ENCODE data around the gene NFE2.
A peak's percentile ranks its signal among the peaks of the same experiment; 100 is the strongest.
"Not testable (repeated sequence)": the region's sequence is repeated elsewhere in the genome, so short reads cannot be mapped to it uniquely, and the experiment has no call there.

The NFE2 gene

GRCh38 chr12:54281261-54281638, 19.6 kb downstream of the NFE2 start:
- DNase-seq = not testable (repeated sequence)

- DNase-seq = peak; percentile 97 to 98
Observed at GRCh38 chr12:54280468-54281260, 20.2 kb downstream of the NFE2 start, which contains the start of gene HNRNPA1. Gene HNRNPA1 (plus strand): TSS chr12:54280726. CDS start chr12:54280808, 82 bp downstream.

- peak; percentile 98 to 99 for DNase-seq
Observed at GRCh38 chr12:54279632-54280467, 21.0 kb downstream of the NFE2 start, which contains the start of gene CBX5. Gene CBX5 (minus strand): TSS chr12:54280122. CDS start chr12:54257650, 22,472 bp downstream.

GRCh38 chr12:54279227-54279631, 21.6 kb downstream of the NFE2 start:
- no peak for DNase-seq

GRCh38 chr12:54277823-54278276, 23.0 kb downstream of the NFE2 start:
- DNase-seq = no peak

- DNase-seq = no peak
Observed at GRCh38 chr12:54276368-54276767, 24.4 kb downstream of the NFE2 start.

- DNase-seq = no peak
Observed at GRCh38 chr12:54273981-54274380, 26.8 kb downstream of the NFE2 start.

- no peak for DNase-seq
Observed at GRCh38 chr12:54272214-54272613, 28.6 kb downstream of the NFE2 start.

GRCh38 chr12:54270345-54270744, 30.5 kb downstream of the NFE2 start:
- DNase-seq = no peak

GRCh38 chr12:54266852-54267251, 34.0 kb downstream of the NFE2 start:
- no peak for DNase-seq

- no peak for DNase-seq
Observed at GRCh38 chr12:54265364-54265812, 35.4 kb downstream of the NFE2 start.

- no peak for DNase-seq
Observed at GRCh38 chr12:54262403-54262925, 38.4 kb downstream of the NFE2 start.

GRCh38 chr12:54261815-54262402, 38.9 kb downstream of the NFE2 start:
- DNase-seq = no peak

GRCh38 chr12:54259194-54260011, 41.4 kb downstream of the NFE2 start:
- peak; percentile 36 to 75 for DNase-seq

GRCh38 chr12:54258201-54258681, 42.6 kb downstream of the NFE2 start:
- no peak for DNase-seq

- no peak for DNase-seq
Observed at GRCh38 chr12:54257332-54257731, 43.5 kb downstream of the NFE2 start.

- no peak for DNase-seq
Observed at GRCh38 chr12:54253240-54253639, 47.6 kb downstream of the NFE2 start.

- DNase-seq = no peak
Observed at GRCh38 chr12:54251667-54252284, 49.0 kb downstream of the NFE2 start.

- no peak for DNase-seq
Observed at GRCh38 chr12:54249489-54249888, 51.3 kb downstream of the NFE2 start.

- no peak for DNase-seq
Observed at GRCh38 chr12:54246011-54246641, 54.7 kb downstream of the NFE2 start.
